Measurements from ENCODE around the gene SLC16A13.
A peak's percentile ranks its signal among the peaks of the same experiment; 100 is the strongest.
"Not testable (repeated sequence)": the region's sequence is repeated elsewhere in the genome, so short reads cannot be mapped to it uniquely, and the experiment has no call there.

Gene SLC16A13

DNA sequence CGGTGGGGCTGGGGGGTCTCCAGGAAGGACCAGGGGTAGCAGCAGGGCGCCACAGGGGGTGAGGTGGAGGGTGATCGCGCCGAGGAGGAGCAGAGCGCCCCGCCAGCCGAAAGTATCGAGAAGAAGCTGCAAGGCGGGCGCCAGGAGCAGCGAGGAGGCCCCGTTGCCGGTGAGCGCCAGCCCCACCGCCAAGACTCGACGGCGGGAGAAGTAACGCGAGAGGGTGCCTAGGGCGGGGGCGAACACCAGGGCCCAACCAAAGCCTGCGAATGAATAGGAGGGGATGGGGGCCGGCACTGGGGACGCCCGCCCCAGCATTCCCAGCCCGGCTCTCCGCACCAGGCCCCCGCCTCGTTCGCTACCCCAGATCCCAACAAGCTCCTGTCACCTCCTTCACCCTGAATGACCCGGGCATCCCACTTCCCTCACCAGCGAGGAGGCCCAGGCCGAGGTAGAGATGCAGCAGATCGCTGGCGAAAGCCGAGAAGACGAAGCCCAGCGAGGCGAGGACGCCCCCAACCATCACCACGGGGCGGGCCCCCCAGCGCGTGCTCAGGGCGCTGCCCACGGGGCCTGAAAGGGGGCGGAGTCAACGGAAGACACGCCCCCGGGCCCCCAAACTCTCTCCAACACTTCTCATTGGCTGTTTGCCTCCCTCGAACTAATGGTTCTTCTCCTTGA, 6.8 kb downstream of the SLC16A13 start:
- DNase-seq (ENCODE audit: low spot score), result peak; percentile 76
- TF ChIP-seq, protein P1, sequence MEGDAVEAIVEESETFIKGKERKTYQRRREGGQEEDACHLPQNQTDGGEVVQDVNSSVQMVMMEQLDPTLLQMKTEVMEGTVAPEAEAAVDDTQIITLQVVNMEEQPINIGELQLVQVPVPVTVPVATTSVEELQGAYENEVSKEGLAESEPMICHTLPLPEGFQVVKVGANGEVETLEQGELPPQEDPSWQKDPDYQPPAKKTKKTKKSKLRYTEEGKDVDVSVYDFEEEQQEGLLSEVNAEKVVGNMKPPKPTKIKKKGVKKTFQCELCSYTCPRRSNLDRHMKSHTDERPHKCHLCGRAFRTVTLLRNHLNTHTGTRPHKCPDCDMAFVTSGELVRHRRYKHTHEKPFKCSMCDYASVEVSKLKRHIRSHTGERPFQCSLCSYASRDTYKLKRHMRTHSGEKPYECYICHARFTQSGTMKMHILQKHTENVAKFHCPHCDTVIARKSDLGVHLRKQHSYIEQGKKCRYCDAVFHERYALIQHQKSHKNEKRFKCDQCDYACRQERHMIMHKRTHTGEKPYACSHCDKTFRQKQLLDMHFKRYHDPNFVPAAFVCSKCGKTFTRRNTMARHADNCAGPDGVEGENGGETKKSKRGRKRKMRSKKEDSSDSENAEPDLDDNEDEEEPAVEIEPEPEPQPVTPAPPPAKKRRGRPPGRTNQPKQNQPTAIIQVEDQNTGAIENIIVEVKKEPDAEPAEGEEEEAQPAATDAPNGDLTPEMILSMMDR (IDR thresholded peaks at IDR 0.05; ENCODE audit: extremely low read depth, insufficient read depth, missing control alignments), result no peak
- in situ Hi-C loops (cut with MboI; ENCODE audit: low pct_unique_long_range_greater_than_20kb, low sequenced_read_pairs, unreplicated experiment), result no loop called here

DNA sequence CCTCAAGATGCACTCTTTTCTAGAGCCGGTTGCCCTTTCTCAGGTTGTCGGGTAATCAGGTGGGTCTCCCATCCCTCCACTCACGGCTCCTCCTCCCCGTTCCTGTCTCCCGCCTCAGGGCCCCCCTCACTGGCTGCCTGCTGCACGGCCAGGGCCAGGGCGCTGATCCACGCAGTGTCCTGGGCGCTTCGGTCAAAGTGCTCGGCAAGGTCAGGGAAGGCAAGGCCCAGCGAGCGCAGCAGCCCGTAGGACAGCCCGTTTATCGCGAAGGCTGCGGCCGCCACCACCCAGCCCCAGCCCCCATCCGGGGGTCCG, 7.3 kb downstream of the SLC16A13 start:
- no peak for DNase-seq (ENCODE audit: low spot score)
- TF ChIP-seq, protein P1 (IDR thresholded peaks at IDR 0.05; ENCODE audit: extremely low read depth, insufficient read depth, missing control alignments), result no peak
- in situ Hi-C loops (cut with MboI; ENCODE audit: low pct_unique_long_range_greater_than_20kb, low sequenced_read_pairs, unreplicated experiment), result no loop called here

DNA sequence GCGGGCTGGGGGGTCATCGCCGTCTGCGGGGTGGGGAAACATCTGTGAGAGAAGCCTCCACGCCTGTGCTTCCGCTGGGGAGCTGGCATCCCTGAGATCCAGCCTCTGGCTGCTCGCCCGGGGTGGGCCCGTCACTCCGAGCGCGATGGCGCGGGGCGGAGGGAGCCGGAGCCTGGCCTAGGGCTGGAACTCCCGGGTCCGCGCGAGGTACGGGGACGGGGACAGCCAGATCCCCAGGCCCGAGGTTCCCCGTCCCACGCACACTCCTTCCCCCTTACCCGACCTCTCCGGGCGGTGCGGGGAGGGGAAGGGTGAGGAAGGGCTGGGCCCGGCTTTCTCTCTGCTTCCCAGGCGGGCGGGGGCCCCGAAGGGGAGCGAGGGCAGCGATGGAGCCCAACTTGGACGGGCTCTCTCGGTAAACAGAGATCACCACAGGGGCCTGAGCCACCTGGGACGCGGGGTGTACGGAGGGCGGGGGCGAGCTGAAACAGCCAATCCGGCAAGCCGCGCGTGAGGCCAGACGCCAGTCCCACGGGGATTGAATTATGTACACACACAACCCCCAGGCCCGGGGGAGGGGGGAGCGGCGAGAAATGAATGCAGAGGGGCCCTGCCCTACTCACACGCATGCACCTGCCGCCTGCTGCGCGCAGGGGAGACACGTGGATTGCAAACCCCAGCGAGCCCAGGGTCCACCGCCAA, 7.8 kb downstream of the SLC16A13 start, which contains the start of gene SLC16A11:
Gene SLC16A11 (minus strand): TSS at position 596 of the 702 bp plus-strand sequence. CDS start 579 bp downstream, at position 17.
- TF ChIP-seq, protein P1 (IDR thresholded peaks at IDR 0.05; ENCODE audit: extremely low read depth, insufficient read depth, missing control alignments), result no peak
- in situ Hi-C loops (cut with MboI; ENCODE audit: low pct_unique_long_range_greater_than_20kb, low sequenced_read_pairs, unreplicated experiment), result no loop called here
- DNase-seq (ENCODE audit: low spot score), result peak; percentile 69

DNA sequence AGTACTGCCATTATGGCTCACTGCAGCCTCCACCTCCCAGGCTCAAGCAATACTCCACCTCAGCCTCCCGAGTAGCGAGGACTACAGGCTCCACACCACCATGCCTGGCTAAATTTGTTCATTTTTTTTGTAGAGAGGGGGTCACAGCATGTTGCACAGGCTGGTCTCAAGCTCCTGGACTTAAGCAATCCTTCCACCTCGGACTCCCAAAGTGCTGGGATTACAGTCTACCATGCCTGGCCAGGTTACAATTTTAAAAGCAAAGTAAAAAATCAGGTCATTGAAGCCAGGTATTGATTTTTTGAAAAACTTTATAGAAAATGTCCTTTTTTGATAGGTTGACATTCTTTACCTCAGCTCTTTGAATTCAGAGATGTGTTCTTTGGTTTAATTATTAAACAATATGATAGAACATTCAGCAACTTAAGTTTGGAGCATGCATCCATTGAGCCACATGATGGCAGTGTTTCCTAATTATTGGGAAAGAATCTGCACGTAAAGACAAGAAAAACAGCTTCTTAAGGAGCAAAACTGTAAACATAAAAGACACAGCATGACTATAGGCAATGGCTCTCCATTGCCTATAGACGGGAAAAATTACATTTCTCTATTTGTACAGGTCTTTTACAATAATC, 9.8 kb downstream of the SLC16A13 start:
- TF ChIP-seq, protein P1 (IDR thresholded peaks at IDR 0.05; ENCODE audit: extremely low read depth, insufficient read depth, missing control alignments), result peak; percentile 69
- in situ Hi-C loops (cut with MboI; ENCODE audit: low pct_unique_long_range_greater_than_20kb, low sequenced_read_pairs, unreplicated experiment), result no loop called here
- peak; percentile 60 for DNase-seq (ENCODE audit: low spot score)

DNA sequence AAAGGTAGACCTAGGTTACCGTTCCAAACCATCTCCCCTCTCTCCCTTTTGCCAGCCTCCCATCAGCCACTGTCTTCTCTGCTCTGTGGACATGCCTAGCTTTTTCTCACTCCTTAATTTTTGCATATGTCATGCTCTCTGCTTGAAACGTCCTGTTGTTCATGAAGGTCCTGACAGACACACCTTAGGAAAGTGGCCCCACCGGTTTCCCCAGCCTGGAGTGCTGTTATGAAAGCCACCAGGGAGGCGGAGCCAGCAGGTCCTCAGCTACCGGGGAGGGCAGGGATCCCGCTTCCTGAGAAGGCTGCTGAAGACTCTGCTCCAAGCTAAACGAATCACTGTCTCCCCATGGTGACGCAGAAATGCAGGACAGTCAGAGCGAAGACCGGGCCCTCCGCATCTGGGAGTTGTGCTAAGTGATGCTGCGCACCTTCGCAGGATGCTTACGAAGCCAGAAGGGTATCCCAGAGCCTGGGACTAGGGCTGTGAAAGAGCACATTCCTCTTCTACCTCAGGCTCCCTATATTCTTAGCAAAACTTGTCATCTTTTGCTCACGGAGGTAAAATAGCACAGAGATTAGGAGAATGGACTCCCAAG, 10.4 kb downstream of the SLC16A13 start:
- in situ Hi-C loops (cut with MboI; ENCODE audit: low pct_unique_long_range_greater_than_20kb, low sequenced_read_pairs, unreplicated experiment), result no loop called here
- DNase-seq (ENCODE audit: low spot score), result no peak
- TF ChIP-seq, protein P1 (IDR thresholded peaks at IDR 0.05; ENCODE audit: extremely low read depth, insufficient read depth, missing control alignments), result no peak

DNA sequence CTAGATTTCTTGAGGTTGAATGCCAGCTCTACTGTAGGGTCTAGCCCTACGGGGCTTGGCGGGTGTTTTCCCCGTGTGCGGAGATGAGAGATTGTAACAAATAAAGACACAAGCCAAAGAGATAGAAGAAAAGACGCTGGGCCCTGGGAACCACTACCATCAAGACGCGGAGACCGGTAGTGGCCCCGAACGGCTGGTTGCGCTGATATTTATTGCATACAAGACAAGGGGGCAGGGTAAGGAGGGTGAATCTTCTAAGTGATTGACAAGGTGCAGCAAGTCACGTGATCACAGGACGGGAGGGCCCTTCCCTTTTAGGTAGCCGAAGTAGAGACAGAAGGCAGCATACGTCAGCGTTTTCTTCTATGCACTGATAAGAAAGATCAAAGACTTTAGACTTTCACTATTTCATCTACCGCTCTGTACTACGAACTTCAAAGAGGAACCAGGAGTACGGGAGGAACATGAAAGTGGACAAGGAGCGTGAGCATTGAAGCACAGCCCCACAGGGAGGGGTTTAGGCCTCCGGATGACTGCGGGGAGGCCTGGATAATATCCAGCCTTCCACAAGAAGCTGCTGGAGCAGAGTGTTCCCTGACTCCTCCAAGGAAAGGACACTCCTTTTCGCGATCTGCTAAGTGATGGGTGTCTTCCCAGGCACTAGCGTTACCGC, 11.0 kb downstream of the SLC16A13 start:
- in situ Hi-C loops (cut with MboI; ENCODE audit: low pct_unique_long_range_greater_than_20kb, low sequenced_read_pairs, unreplicated experiment); DNase-seq (ENCODE audit: low spot score): not testable (repeated sequence)
